ENCODE results near the gene TNS4.

DNA sequence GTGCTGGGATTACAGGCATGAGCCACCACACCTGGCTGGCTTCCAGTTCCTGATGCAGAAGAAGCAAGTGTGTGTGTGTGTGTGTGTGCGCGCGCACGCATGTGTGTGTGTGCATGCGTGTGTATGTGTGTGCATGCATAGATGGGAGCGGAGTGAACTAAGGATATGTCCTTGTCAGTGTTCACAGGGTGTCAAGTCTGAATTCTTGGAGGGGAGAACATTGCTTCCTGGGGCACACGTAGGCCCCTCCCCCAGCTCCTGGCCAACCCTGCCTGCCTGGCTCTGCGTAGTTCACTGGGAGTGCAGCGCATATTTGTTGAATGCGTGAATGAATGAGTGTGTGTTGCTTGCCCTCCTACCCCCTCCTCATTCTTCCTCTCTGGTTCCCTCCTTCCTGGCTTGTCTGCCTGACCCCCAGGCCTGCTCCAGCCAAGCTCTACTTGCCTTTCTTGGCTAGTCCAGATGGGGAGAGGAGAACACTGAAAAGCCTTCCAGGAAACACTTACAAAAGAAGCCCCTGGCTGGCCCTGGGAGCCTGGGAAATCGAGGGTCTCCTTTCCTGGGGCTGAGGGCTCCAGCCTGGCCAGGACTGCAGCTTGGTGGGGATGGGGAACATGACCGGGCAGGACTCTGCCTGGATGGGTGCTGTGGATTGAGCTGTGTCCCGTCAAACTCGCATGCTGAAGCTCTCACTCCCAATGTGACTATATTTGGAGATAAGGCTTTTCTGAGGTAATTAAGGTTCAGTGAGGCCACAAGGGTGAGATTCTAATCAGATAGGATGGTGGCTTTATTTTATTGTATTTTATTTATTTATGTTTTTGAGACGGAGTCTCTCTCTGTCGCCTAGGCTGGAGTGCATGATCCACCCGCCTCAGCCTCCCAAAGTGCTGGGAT lies 30.2 kb downstream of the TNS4 start:
- TF ChIP-seq, protein P1, sequence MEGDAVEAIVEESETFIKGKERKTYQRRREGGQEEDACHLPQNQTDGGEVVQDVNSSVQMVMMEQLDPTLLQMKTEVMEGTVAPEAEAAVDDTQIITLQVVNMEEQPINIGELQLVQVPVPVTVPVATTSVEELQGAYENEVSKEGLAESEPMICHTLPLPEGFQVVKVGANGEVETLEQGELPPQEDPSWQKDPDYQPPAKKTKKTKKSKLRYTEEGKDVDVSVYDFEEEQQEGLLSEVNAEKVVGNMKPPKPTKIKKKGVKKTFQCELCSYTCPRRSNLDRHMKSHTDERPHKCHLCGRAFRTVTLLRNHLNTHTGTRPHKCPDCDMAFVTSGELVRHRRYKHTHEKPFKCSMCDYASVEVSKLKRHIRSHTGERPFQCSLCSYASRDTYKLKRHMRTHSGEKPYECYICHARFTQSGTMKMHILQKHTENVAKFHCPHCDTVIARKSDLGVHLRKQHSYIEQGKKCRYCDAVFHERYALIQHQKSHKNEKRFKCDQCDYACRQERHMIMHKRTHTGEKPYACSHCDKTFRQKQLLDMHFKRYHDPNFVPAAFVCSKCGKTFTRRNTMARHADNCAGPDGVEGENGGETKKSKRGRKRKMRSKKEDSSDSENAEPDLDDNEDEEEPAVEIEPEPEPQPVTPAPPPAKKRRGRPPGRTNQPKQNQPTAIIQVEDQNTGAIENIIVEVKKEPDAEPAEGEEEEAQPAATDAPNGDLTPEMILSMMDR (IDR thresholded peaks at IDR 0.05; ENCODE audit: insufficient read depth, low read depth, low read length), result no peak
- TF ChIP-seq EZH2 (IDR thresholded peaks at IDR 0.05; ENCODE audit: insufficient read depth, low read length), result no peak

All from astrocyte (in vitro differentiated cells and primary cell).